H9 (cell line): ENCODE results near the gene DPP6. TPM values are rescaled to one million over a fixed set of nuclear protein-coding genes. Genes with fewer than 3 reads are reported as not detected.

Experiments
- DNase-seq: peaks from one replicate; pipeline ENCODE4 v3.0.0-alpha.2; 2017
- H2AFZ ChIP-seq: one replicate; pipeline ENCODE4 v1.6.1; 2013; ENCODE audit warnings: mild to moderate bottlenecking, low read length, control low read depth, moderate library complexity
- H2AK5ac ChIP-seq: 2 replicates; pipeline ENCODE4 v1.6.1; 2013; ENCODE audit warnings: low read length, control low read depth, mixed read lengths; ENCODE audit not compliant: insufficient read length
- H2BK120ac ChIP-seq: one replicate; pipeline ENCODE4 v1.6.1; 2013; ENCODE audit warnings: low read depth, mild to moderate bottlenecking, low read length, control low read depth, inconsistent platforms; ENCODE audit not compliant: poor library complexity, severe bottlenecking
- H2BK12ac ChIP-seq: 2 replicates; pipeline ENCODE4 v1.6.1; 2013; ENCODE audit warnings: low read length, control low read depth, mixed read lengths, low read depth; ENCODE audit not compliant: insufficient read length
- H2BK15ac ChIP-seq: 2 replicates; pipeline ENCODE4 v1.6.1; 2013; ENCODE audit warnings: low read depth, low read length, control low read depth
- H2BK20ac ChIP-seq: one replicate; pipeline ENCODE4 v1.6.1; 2013; ENCODE audit warnings: low read depth, mild to moderate bottlenecking, low read length, control low read depth, inconsistent platforms; ENCODE audit not compliant: poor library complexity, severe bottlenecking
- H2BK5ac ChIP-seq: 2 replicates; pipeline ENCODE4 v1.6.1; 2013; ENCODE audit warnings: low read length, control low read depth, mixed read lengths; ENCODE audit not compliant: insufficient read length
- H3K14ac ChIP-seq: 2 replicates; pipeline ENCODE4 v1.6.1; 2013; ENCODE audit warnings: low read length, control low read depth; ENCODE audit not compliant: insufficient read depth
- H3K18ac ChIP-seq: 2 replicates; pipeline ENCODE4 v1.6.1; 2013; ENCODE audit warnings: low read depth, mild to moderate bottlenecking, mixed read lengths, low read length, control low read depth; ENCODE audit not compliant: insufficient read length
- H3K23ac ChIP-seq: 2 replicates; pipeline ENCODE4 v1.6.1; 2013; ENCODE audit warnings: low read length, control low read depth, mixed read lengths, low read depth; ENCODE audit not compliant: insufficient read length
- H3K23me2 ChIP-seq: 2 replicates; pipeline ENCODE4 v1.6.1; 2013; ENCODE audit warnings: low read depth, mild to moderate bottlenecking, mixed read lengths, low read length, control low read depth; ENCODE audit not compliant: insufficient read length, poor library complexity, severe bottlenecking
- H3K27ac ChIP-seq: 2 replicates; pipeline ENCODE4 v1.5.1; 2013; ENCODE audit warnings: low read length, control low read depth, mixed read lengths, low read depth; ENCODE audit not compliant: insufficient read length
- H3K27me3 ChIP-seq: 2 replicates; pipeline ENCODE4 v1.6.1; 2013; ENCODE audit warnings: low read length, control low read depth, inconsistent platforms; ENCODE audit not compliant: insufficient read depth
- H3K4ac ChIP-seq: 2 replicates; pipeline ENCODE4 v1.6.1; 2013; ENCODE audit warnings: low read depth, mild to moderate bottlenecking, control low read depth, inconsistent platforms, low read length, moderate library complexity
- H3K4me1 ChIP-seq: 2 replicates; pipeline ENCODE4 v1.6.1; 2013; ENCODE audit warnings: low read length, control low read depth, inconsistent platforms; ENCODE audit not compliant: insufficient read depth
- H3K4me2 ChIP-seq: 2 replicates; pipeline ENCODE4 v1.6.1; 2013; ENCODE audit warnings: low read length, control low read depth, mixed read lengths; ENCODE audit not compliant: insufficient read length, insufficient read depth
- H3K56ac ChIP-seq: 2 replicates; pipeline ENCODE4 v1.6.1; 2013; ENCODE audit warnings: low read depth, mild to moderate bottlenecking, mixed read lengths, low read length, control low read depth; ENCODE audit not compliant: insufficient read length
- H3K79me1 ChIP-seq: 2 replicates; pipeline ENCODE4 v1.6.1; 2013; ENCODE audit warnings: low read depth, mild to moderate bottlenecking, moderate library complexity, low read length, control low read depth, inconsistent platforms; ENCODE audit not compliant: insufficient read depth, poor library complexity, severe bottlenecking
- H3K79me2 ChIP-seq: 2 replicates; pipeline ENCODE4 v1.6.1; 2013; ENCODE audit warnings: low read length, control low read depth, inconsistent platforms; ENCODE audit not compliant: insufficient read depth
- H3K9ac ChIP-seq: 2 replicates; pipeline ENCODE4 v1.6.1; 2013; ENCODE audit warnings: low read length, control low read depth, mixed read lengths; ENCODE audit not compliant: insufficient read length; ENCODE audit errors: extremely low read depth
- H3K9me3 ChIP-seq: one replicate; pipeline ENCODE4 v1.6.1; 2013; ENCODE audit warnings: low read depth, low read length, inconsistent platforms; ENCODE audit not compliant: control insufficient read depth
- H3T11ph ChIP-seq: one replicate; pipeline ENCODE4 v1.6.1; 2013; ENCODE audit warnings: mild to moderate bottlenecking, low read length, control low read depth, inconsistent platforms
- H4K20me1 ChIP-seq: one replicate; pipeline ENCODE4 v1.6.1; 2013; ENCODE audit not compliant: control insufficient read depth, insufficient read length, insufficient read depth
- H4K5ac ChIP-seq: 2 replicates; pipeline ENCODE4 v1.6.1; 2013; ENCODE audit warnings: low read depth, mild to moderate bottlenecking, mixed read lengths, low read length, control low read depth; ENCODE audit not compliant: insufficient read length
- H4K8ac ChIP-seq: replicated peaks from 2 replicates; pipeline ENCODE4 v1.6.1; 2013; ENCODE audit warnings: low read length, control low read depth, mixed read lengths, low read depth; ENCODE audit not compliant: insufficient read length
- H4K91ac ChIP-seq: 2 replicates; pipeline ENCODE4 v1.6.1; 2013; ENCODE audit warnings: low read depth, mild to moderate bottlenecking, moderate library complexity, mixed read lengths, low read length, control low read depth; ENCODE audit not compliant: insufficient read length
- H3K27ac Mint-ChIP-seq, 3 experiments: 2 replicates in 2 of 3; 3 replicates in 1 of 3; pipeline ENCODE4 v1.8.0; 2020 to 2021; ENCODE audit warnings: mixed read lengths in 3 of 3, mild to moderate bottlenecking in 1 of 3, moderate library complexity in 1 of 3
- H3K27me3 Mint-ChIP-seq: 2 replicates; pipeline ENCODE4 v1.8.0; 2021; ENCODE audit warnings: low read depth, mild to moderate bottlenecking, moderate library complexity, mixed read lengths
- H3K36me3 Mint-ChIP-seq, 3 experiments: 2 replicates in 2 of 3; 3 replicates in 1 of 3; pipeline ENCODE4 v1.8.0; 2020 to 2021; ENCODE audit warnings: low read depth in 3 of 3, mixed read lengths in 3 of 3; ENCODE audit not compliant: insufficient read depth in 1 of 3
- H3K4me1 Mint-ChIP-seq, 2 experiments: 2 replicates each; pipeline ENCODE4 v1.8.0; 2020; ENCODE audit warnings: mixed read lengths in 2 of 2
- H3K4me3 Mint-ChIP-seq, 2 experiments: 2 replicates in 1 of 2; 3 replicates in 1 of 2; pipeline ENCODE4 v1.8.0; 2020 to 2021; ENCODE audit warnings: mild to moderate bottlenecking in 2 of 2, mixed read lengths in 2 of 2, moderate library complexity in 1 of 2
- H3K9me3 Mint-ChIP-seq, 2 experiments: 2 replicates in 1 of 2; 3 replicates in 1 of 2; pipeline ENCODE4 v1.8.0; 2020; ENCODE audit warnings: mild to moderate bottlenecking in 2 of 2, mixed read lengths in 2 of 2, moderate library complexity in 1 of 2
- WGBS: extraction: QIAGEN DNeasy Blood & Tissue Kit; methylation state at CpG from one replicate; pipeline ENCODE4 v1.1.7; 2013; ENCODE audit warnings: missing lambda C conversion rate, low lambda C conversion rate, mixed read lengths; ENCODE audit not compliant: insufficient read length; ENCODE audit errors: extremely low coverage; 5-methylcytosine and 5-hydroxymethylcytosine counted together
- total RNA-seq: library from RNA; stranded (reverse); gene quantifications from 2 replicates; pipeline ENCODE4 v1.2.1, GENCODE V29; 2021
- TF ChIP-seq, protein P1 (sequence below): fragments of 200-600 bp; sonication (generic); conservative IDR thresholded peaks from 3 replicates; pipeline ENCODE4 v1.8.0; 2021; ENCODE audit warnings: antibody characterized with exemption, mild to moderate bottlenecking

The DPP6 gene
- total RNA-seq, 1 experiment from 2014 or later = 4.5 TPM

GRCh38 chr7:154729056-154729455 lies 676.9 kb downstream of the DPP6 start:
- Mint-ChIP-seq H3K4me3 (no peak overlapping the region), H3K36me3 (peaks cover 17 to 24% (median 23%) of the 10 kb centered on the region in 3 experiments), H3K4me1 (peaks cover 5% of the 10 kb centered on the region in 2 experiments), H3K27ac (no peak overlapping the region), H3K9me3 (peaks cover 47 to 49% of the 10 kb centered on the region in 2 experiments), H3K27me3 (peaks cover 7% of the 10 kb centered on the region; the same call in 1 of the 2 replicates)
- H4K20me1 ChIP-seq = peaks cover 5% of the 10 kb centered on the region
- no peak for DNase-seq
- no peak overlapping the region for H2BK20ac ChIP-seq
- no peak overlapping the region for H2BK12ac ChIP-seq
- H3K79me1 ChIP-seq = no peaks in the 10 kb centered on the region
- no CpG with 5 or more reads among the region's 3 CpGs for WGBS
- H2BK120ac ChIP-seq = no peak overlapping the region
- no peak overlapping the region for H3T11ph ChIP-seq
- H4K91ac ChIP-seq = no peak overlapping the region
- no peak overlapping the region for H3K18ac ChIP-seq
- no peak overlapping the region for H3K56ac ChIP-seq
- H2BK5ac ChIP-seq = no peak overlapping the region
- no peaks in the 10 kb centered on the region for H3K27me3 ChIP-seq
- H2AFZ ChIP-seq = no peak overlapping the region
- no peak overlapping the region for H2BK15ac ChIP-seq
- H3K23me2 ChIP-seq = no peaks in the 10 kb centered on the region
- no peaks in the 10 kb centered on the region for H3K4me1 ChIP-seq
- H3K4me2 ChIP-seq = no peak overlapping the region
- H3K9ac ChIP-seq = no peak overlapping the region
- H2AK5ac ChIP-seq = no peak overlapping the region
- no peak overlapping the region for H4K8ac ChIP-seq
- H3K79me2 ChIP-seq = no peaks in the 10 kb centered on the region
- no peak overlapping the region for H3K14ac ChIP-seq
- H3K27ac ChIP-seq = no peak overlapping the region
- no peak overlapping the region for H3K23ac ChIP-seq
- peaks cover 14% of the 10 kb centered on the region for H3K9me3 ChIP-seq
- H3K4ac ChIP-seq = no peak overlapping the region
- TF ChIP-seq, protein P1, sequence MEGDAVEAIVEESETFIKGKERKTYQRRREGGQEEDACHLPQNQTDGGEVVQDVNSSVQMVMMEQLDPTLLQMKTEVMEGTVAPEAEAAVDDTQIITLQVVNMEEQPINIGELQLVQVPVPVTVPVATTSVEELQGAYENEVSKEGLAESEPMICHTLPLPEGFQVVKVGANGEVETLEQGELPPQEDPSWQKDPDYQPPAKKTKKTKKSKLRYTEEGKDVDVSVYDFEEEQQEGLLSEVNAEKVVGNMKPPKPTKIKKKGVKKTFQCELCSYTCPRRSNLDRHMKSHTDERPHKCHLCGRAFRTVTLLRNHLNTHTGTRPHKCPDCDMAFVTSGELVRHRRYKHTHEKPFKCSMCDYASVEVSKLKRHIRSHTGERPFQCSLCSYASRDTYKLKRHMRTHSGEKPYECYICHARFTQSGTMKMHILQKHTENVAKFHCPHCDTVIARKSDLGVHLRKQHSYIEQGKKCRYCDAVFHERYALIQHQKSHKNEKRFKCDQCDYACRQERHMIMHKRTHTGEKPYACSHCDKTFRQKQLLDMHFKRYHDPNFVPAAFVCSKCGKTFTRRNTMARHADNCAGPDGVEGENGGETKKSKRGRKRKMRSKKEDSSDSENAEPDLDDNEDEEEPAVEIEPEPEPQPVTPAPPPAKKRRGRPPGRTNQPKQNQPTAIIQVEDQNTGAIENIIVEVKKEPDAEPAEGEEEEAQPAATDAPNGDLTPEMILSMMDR = no peak
- no peak overlapping the region for H4K5ac ChIP-seq
